Erythroblast (primary cell): ENCODE data around the gene RNASEH1.
A peak's percentile ranks its signal among the peaks of the same experiment; 100 is the strongest.

Experiments
- GATA1 ChIP-seq: IDR thresholded peaks from 2 replicates; pipeline ENCODE4 v1.6.1; 2011; ENCODE audit warnings: low read depth, mild to moderate bottlenecking, control low read depth, low read length, moderate library complexity
- POLR2A ChIP-seq: IDR thresholded peaks from 2 replicates; pipeline ENCODE4 v1.6.1; 2011; ENCODE audit warnings: mild to moderate bottlenecking, low read length

DNA sequence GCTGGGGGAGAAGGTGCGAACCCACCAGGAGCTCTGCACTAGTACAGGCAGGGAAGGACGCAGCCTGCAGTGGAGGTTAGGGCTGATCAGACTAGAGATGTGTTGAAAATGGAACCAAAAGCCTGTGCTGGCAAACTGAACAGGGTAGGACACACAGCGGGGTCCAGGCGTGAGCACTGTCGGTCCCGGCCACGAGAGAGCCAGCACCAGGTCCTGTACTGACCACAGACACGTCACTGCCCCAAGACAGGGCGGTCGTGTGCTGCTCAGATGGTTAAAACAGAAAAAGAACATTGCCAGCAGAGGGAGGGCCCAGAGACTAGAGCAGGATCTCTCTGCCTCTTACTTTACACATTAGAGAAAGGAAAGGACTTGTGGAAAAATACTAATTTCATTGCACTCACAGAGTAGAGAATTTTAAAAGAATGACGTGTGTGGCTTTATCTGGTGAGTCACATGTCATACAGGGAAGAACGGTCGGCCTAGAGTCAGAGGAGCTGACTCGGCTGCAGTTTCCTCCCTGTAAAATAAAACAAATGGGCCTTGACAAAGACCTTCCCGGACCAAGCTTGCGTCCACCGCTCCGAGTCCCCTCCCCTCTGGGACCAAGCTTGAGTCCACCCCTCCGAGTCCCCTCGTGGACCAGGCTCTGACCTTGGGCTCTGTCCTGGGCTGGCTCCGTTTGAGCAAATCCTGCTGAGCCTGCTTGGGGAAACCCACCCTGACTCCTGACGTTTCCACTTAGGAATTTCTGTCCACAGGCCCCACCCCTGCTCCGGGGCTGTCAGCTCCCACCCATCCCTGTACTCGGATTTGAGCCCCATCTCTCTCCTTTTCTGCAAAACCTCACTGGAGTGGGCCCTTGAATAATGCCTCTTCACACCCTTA is 22.1 kb downstream of the RNASEH1 start:
- TF ChIP-seq POLR2A: peak; percentile 36
- TF ChIP-seq GATA1: no peak
